ENCODE measurements around the gene GYG2.
"Not testable (repeated sequence)": the region's sequence is repeated elsewhere in the genome, so short reads cannot be mapped to it uniquely, and the experiment has no call there.

Gene GYG2

GRCh38 chrX:2828344-2828958 lies at the start of gene GYG2:
TSS of gene GYG2 (plus strand) at chrX:2828930. CDS start at chrX:2830189, 1,259 bp downstream.
- H3K9me3 ChIP-seq (ENCODE audit: low read depth, low read length) = no peaks in the 10 kb centered on the region
- peak within 1 kb of the TSS; percentile 52 for H3K9ac ChIP-seq (ENCODE audit: insufficient read length)
- H3K4me3 ChIP-seq = peak within 1 kb of the TSS; percentile 75
- H3K36me3 ChIP-seq (ENCODE audit: insufficient read depth, low read length) = peaks cover 8% of the 10 kb centered on the region
- no peak for DNase-seq (ENCODE audit: low read depth, low spot score)
- H3K27ac ChIP-seq = no peak within 1 kb of the TSS
- TF ChIP-seq EZH2 (IDR thresholded peaks at IDR 0.05) (no peak), POLR2AphosphoS5 (IDR thresholded peaks at IDR 0.05; ENCODE audit: borderline replicate concordance, low read depth, low read length) (no peak), FOXP2 (optimal IDR thresholded peaks at IDR 0.05; ENCODE audit: control extremely low read depth, extremely low read length, insufficient read depth) (no peak)

GRCh38 chrX:2780472-2781225 lies 48.1 kb upstream of the GYG2 start:
- H3K4me3 ChIP-seq; H3K36me3 ChIP-seq (ENCODE audit: insufficient read depth, low read length); H3K9ac ChIP-seq (ENCODE audit: insufficient read length); DNase-seq (ENCODE audit: low read depth, low spot score); H3K9me3 ChIP-seq (ENCODE audit: low read depth, low read length): not testable (repeated sequence)
- H3K27ac ChIP-seq = peak overlapping the region; percentile 25; the same call in 1 of the 2 replicates

DNA sequence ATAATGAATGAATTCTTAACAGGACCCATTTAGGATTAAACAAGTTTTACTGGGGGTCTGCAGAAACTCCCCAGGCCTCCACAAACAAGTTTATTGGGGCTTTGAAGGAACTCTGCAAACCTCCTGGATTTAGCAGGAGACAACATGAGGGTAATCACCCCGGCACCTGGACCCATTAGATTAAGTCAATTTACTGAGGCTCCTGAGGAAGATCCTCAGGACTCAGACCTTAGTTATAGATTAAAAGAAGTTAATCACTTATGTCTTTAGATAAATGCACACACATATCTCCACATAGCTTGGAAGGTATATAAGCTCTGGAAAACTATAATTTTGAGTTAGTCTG lies 47.5 kb upstream of the GYG2 start:
- Histone ChIP-seq H3K9me3 (ENCODE audit: low read depth, low read length) (no peaks in the 10 kb centered on the region), H3K9ac (ENCODE audit: insufficient read length) (no peak overlapping the region), H3K36me3 (ENCODE audit: insufficient read depth, low read length) (no peaks in the 10 kb centered on the region; the same call in 1 of the 2 replicates), H3K27ac (peak overlapping the region; percentile 25; the same call in 1 of the 2 replicates), H3K4me3 (no peak overlapping the region)
- TF ChIP-seq POLR2AphosphoS5 (IDR thresholded peaks at IDR 0.05; ENCODE audit: borderline replicate concordance, low read depth, low read length) (no peak), EZH2 (IDR thresholded peaks at IDR 0.05) (no peak), FOXP2 (optimal IDR thresholded peaks at IDR 0.05; ENCODE audit: control extremely low read depth, extremely low read length, insufficient read depth) (no peak)
- DNase-seq (ENCODE audit: low read depth, low spot score) = no peak

DNA sequence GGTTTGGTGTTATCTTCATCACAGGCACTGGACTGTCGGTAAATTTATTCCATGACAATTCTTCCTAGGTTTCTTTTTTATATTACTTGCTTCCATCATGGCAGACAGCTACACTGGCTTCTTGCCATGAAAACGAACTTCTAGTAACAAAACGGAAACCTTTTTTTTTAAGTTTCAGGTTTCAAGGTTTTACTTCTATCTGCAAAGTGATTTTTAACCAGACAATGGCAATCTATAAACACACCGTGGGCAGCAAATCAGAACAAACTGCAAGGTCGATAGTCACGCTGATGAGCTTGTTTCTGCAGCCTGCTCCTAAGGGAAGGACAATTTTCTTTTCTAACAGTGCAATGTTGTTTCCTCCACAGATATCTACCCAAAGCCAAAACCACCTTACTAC lies 47.0 kb upstream of the GYG2 start:
- DNase-seq (ENCODE audit: low read depth, low spot score) = no peak
- Histone ChIP-seq H3K9me3 (ENCODE audit: low read depth, low read length) (no peaks in the 10 kb centered on the region), H3K36me3 (ENCODE audit: insufficient read depth, low read length) (no peaks in the 10 kb centered on the region; the same call in 1 of the 2 replicates), H3K9ac (ENCODE audit: insufficient read length) (no peak overlapping the region), H3K4me3 (no peak overlapping the region), H3K27ac (no peak overlapping the region; the same call in 1 of the 2 replicates)
- no peak for TF ChIP-seq EZH2 (IDR thresholded peaks at IDR 0.05)
- no peak for TF ChIP-seq POLR2AphosphoS5 (IDR thresholded peaks at IDR 0.05; ENCODE audit: borderline replicate concordance, low read depth, low read length)
- TF ChIP-seq FOXP2 (optimal IDR thresholded peaks at IDR 0.05; ENCODE audit: control extremely low read depth, extremely low read length, insufficient read depth) = no peak

- no peak for DNase-seq (ENCODE audit: low read depth, low spot score)
- no peaks in the 10 kb centered on the region for H3K9me3 ChIP-seq (ENCODE audit: low read depth, low read length)
- no peak for TF ChIP-seq FOXP2 (optimal IDR thresholded peaks at IDR 0.05; ENCODE audit: control extremely low read depth, extremely low read length, insufficient read depth)
- no peak for TF ChIP-seq POLR2AphosphoS5 (IDR thresholded peaks at IDR 0.05; ENCODE audit: borderline replicate concordance, low read depth, low read length)
- no peak for TF ChIP-seq EZH2 (IDR thresholded peaks at IDR 0.05)
- H3K4me3 ChIP-seq = no peak overlapping the region
- H3K9ac ChIP-seq (ENCODE audit: insufficient read length) = no peak overlapping the region
- no peaks in the 10 kb centered on the region; the same call in 1 of the 2 replicates for H3K36me3 ChIP-seq (ENCODE audit: insufficient read depth, low read length)
- no peak overlapping the region; the same call in 1 of the 2 replicates for H3K27ac ChIP-seq
Observed at GRCh38 chrX:2782171-2782570, 46.6 kb upstream of the GYG2 start.

- peak overlapping the region; percentile 54; the same call in 1 of the 2 replicates for H3K27ac ChIP-seq
- TF ChIP-seq FOXP2 (optimal IDR thresholded peaks at IDR 0.05; ENCODE audit: control extremely low read depth, extremely low read length, insufficient read depth) (no peak), EZH2 (IDR thresholded peaks at IDR 0.05) (no peak), POLR2AphosphoS5 (IDR thresholded peaks at IDR 0.05; ENCODE audit: borderline replicate concordance, low read depth, low read length) (no peak)
- H3K9ac ChIP-seq (ENCODE audit: insufficient read length) = no peak overlapping the region
- no peaks in the 10 kb centered on the region for H3K9me3 ChIP-seq (ENCODE audit: low read depth, low read length)
- no peak overlapping the region for H3K4me3 ChIP-seq
- no peak for DNase-seq (ENCODE audit: low read depth, low spot score)
- no peaks in the 10 kb centered on the region; the same call in 1 of the 2 replicates for H3K36me3 ChIP-seq (ENCODE audit: insufficient read depth, low read length)
Observed at GRCh38 chrX:2782778-2783177, 46.0 kb upstream of the GYG2 start.

DNA sequence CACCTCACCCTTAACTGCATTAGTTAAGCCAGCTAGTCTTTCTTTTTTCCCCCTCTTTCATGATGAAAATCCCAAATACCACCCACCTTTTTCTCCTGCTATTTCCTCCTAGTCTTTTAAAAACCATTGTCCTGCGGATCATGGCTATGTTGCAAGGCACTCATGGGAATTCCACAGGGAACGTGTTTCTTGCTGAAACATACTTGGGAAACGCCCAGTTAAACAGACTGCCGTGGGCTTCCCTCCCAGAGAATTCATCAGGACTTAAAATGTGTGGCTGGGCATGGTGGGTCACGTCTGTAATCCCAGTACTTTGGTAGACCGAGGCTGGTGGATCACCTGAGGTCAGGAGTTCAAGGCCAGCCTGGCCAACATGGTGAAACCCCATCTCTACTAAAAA lies 44.7 kb upstream of the GYG2 start:
- Histone ChIP-seq H3K9me3 (ENCODE audit: low read depth, low read length) (no peaks in the 10 kb centered on the region), H3K9ac (ENCODE audit: insufficient read length) (no peak overlapping the region), H3K4me3 (no peak overlapping the region), H3K27ac (no peak overlapping the region), H3K36me3 (ENCODE audit: insufficient read depth, low read length) (no peaks in the 10 kb centered on the region; the same call in 1 of the 2 replicates)
- TF ChIP-seq FOXP2 (optimal IDR thresholded peaks at IDR 0.05; ENCODE audit: control extremely low read depth, extremely low read length, insufficient read depth) (no peak), POLR2AphosphoS5 (IDR thresholded peaks at IDR 0.05; ENCODE audit: borderline replicate concordance, low read depth, low read length) (no peak), EZH2 (IDR thresholded peaks at IDR 0.05) (no peak)
- DNase-seq (ENCODE audit: low read depth, low spot score) = no peak

GRCh38 chrX:2785538-2785937 lies 43.2 kb upstream of the GYG2 start:
- TF ChIP-seq EZH2 (IDR thresholded peaks at IDR 0.05) = no peak
- no peak for TF ChIP-seq POLR2AphosphoS5 (IDR thresholded peaks at IDR 0.05; ENCODE audit: borderline replicate concordance, low read depth, low read length)
- no peak for TF ChIP-seq FOXP2 (optimal IDR thresholded peaks at IDR 0.05; ENCODE audit: control extremely low read depth, extremely low read length, insufficient read depth)
- Histone ChIP-seq H3K9ac (ENCODE audit: insufficient read length) (no peak overlapping the region), H3K4me3 (no peak overlapping the region), H3K36me3 (ENCODE audit: insufficient read depth, low read length) (no peaks in the 10 kb centered on the region; the same call in 1 of the 2 replicates), H3K27ac (no peak overlapping the region), H3K9me3 (ENCODE audit: low read depth, low read length) (no peaks in the 10 kb centered on the region)
- no peak for DNase-seq (ENCODE audit: low read depth, low spot score)
